ENCODE data around the gene ITGB1. TPM values are rescaled to one million over a fixed set of nuclear protein-coding genes. Genes with fewer than 3 reads are reported as not detected.
"Not testable (repeated sequence)": the region's sequence is repeated elsewhere in the genome, so short reads cannot be mapped to it uniquely, and the experiment has no call there.

The ITGB1 gene
- total RNA-seq, 1 donor from 2014 or later, result 193 TPM

DNA sequence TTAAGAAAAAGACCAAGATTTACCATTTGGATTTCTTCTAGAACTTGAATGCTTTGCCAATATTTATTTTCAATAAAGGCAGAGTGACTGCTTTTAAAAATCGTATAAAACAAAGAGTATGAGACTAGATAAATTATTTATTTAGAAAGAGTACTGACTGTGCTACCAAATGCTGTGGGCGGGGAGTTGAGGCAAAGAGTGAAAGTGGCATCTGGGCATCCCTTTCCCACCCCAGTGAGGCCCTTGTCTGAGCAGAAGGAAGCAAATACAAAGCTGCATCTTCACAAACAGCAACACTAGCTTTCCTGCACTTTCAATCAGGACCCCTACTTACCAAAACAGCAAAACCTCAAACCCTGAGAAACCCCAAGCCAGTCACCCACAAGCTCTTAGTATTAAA, 34.9 kb downstream of the ITGB1 start:
- Histone ChIP-seq H3K9me3 (no peaks in the 10 kb centered on the region), H3K4me1 (no peaks in the 10 kb centered on the region), H3K4me3 (no peak overlapping the region), H3K27ac (no peak overlapping the region), H3K36me3 (peaks cover 7 to 86% of the 10 kb centered on the region in 2 donors), H3K27me3 (no peaks in the 10 kb centered on the region)
- intact Hi-C loops (cut with DNase I), result no loop called here
- TF ChIP-seq CTCF (IDR thresholded peaks at IDR 0.05) (no peak), POLR2A (IDR thresholded peaks at IDR 0.05) (no peak), POLR2AphosphoS5 (IDR thresholded peaks at IDR 0.05; ENCODE audit: insufficient read depth in 1 of 2, low read depth in 1 of 2) (no peak)
- no peak for DNase-seq (ENCODE audit: extremely low spot score in 2 of 2)

GRCh38 chr10:32922170-32922569, 35.9 kb downstream of the ITGB1 start:
- intact Hi-C loops (cut with DNase I), result no loop called here
- no peaks in the 10 kb centered on the region for H3K9me3 ChIP-seq
- no peaks in the 10 kb centered on the region for H3K27me3 ChIP-seq
- no peak overlapping the region for H3K27ac ChIP-seq
- H3K36me3 ChIP-seq, result peaks cover 3 to 78% of the 10 kb centered on the region in 2 donors
- TF ChIP-seq CTCF (IDR thresholded peaks at IDR 0.05), result no peak
- no peak for TF ChIP-seq POLR2AphosphoS5 (IDR thresholded peaks at IDR 0.05; ENCODE audit: insufficient read depth in 1 of 2, low read depth in 1 of 2)
- TF ChIP-seq POLR2A (IDR thresholded peaks at IDR 0.05), result no peak
- no peaks in the 10 kb centered on the region for H3K4me1 ChIP-seq
- H3K4me3 ChIP-seq, result no peak overlapping the region
- no peak for DNase-seq (ENCODE audit: extremely low spot score in 2 of 2)

DNA sequence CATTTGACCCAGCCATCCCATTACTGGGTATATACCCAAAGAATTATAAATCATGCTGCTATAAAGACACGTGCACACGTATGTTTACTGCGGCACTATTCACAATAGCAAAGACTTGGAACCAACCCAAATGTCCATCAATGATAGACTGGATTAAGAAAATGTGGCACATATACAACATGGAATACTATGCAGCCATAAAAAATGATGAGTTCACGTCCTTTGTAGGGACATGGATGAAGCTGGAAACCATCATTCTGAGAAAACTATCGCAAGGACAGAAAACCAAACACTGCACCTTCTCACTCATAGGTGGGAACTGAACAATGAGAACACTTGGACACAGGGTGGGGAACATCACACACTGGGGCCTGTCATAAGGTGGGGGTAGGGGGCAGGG, 40.2 kb downstream of the ITGB1 start:
- H3K36me3 ChIP-seq, result peaks cover 0 to 45% of the 10 kb centered on the region in 2 donors
- H3K4me3 ChIP-seq; H3K27ac ChIP-seq; DNase-seq (ENCODE audit: extremely low spot score in 2 of 2); intact Hi-C loops (cut with DNase I); H3K4me1 ChIP-seq; H3K27me3 ChIP-seq; H3K9me3 ChIP-seq: not testable (repeated sequence)

GRCh38 chr10:32911285-32912016, 46.6 kb downstream of the ITGB1 start:
- intact Hi-C loops (cut with DNase I), result no loop called here
- Histone ChIP-seq H3K4me3 (no peak overlapping the region), H3K4me1 (no peaks in the 10 kb centered on the region), H3K36me3 (peaks cover 0 to 47% of the 10 kb centered on the region in 2 donors), H3K27ac (no peak overlapping the region), H3K27me3 (no peaks in the 10 kb centered on the region), H3K9me3 (no peaks in the 10 kb centered on the region)
- TF ChIP-seq CTCF (IDR thresholded peaks at IDR 0.05) (no peak), POLR2A (IDR thresholded peaks at IDR 0.05) (no peak), POLR2AphosphoS5 (IDR thresholded peaks at IDR 0.05; ENCODE audit: insufficient read depth in 1 of 2, low read depth in 1 of 2) (no peak)
- DNase-seq (ENCODE audit: extremely low spot score in 2 of 2), result no peak

GRCh38 chr10:32909970-32910369, 48.1 kb downstream of the ITGB1 start:
- intact Hi-C loops (cut with DNase I); DNase-seq (ENCODE audit: extremely low spot score in 2 of 2); H3K4me1 ChIP-seq; H3K9me3 ChIP-seq; H3K27ac ChIP-seq; H3K27me3 ChIP-seq; H3K4me3 ChIP-seq: not testable (repeated sequence)
- H3K36me3 ChIP-seq, result peaks cover 0 to 56% of the 10 kb centered on the region in 2 donors

- no peak for DNase-seq (ENCODE audit: extremely low spot score in 2 of 2)
- Histone ChIP-seq H3K9me3 (no peaks in the 10 kb centered on the region), H3K36me3 (peaks cover 0 to 59% of the 10 kb centered on the region in 2 donors), H3K4me1 (no peaks in the 10 kb centered on the region), H3K27me3 (no peaks in the 10 kb centered on the region), H3K4me3 (no peak overlapping the region), H3K27ac (no peak overlapping the region)
- TF ChIP-seq CTCF (IDR thresholded peaks at IDR 0.05), result no peak
- intact Hi-C loops (cut with DNase I), result no loop called here
Measured at GRCh38 chr10:32909456-32909855, 48.6 kb downstream of the ITGB1 start.
